ENCODE data around the gene DGKZ.

DGKZ gene

DNA sequence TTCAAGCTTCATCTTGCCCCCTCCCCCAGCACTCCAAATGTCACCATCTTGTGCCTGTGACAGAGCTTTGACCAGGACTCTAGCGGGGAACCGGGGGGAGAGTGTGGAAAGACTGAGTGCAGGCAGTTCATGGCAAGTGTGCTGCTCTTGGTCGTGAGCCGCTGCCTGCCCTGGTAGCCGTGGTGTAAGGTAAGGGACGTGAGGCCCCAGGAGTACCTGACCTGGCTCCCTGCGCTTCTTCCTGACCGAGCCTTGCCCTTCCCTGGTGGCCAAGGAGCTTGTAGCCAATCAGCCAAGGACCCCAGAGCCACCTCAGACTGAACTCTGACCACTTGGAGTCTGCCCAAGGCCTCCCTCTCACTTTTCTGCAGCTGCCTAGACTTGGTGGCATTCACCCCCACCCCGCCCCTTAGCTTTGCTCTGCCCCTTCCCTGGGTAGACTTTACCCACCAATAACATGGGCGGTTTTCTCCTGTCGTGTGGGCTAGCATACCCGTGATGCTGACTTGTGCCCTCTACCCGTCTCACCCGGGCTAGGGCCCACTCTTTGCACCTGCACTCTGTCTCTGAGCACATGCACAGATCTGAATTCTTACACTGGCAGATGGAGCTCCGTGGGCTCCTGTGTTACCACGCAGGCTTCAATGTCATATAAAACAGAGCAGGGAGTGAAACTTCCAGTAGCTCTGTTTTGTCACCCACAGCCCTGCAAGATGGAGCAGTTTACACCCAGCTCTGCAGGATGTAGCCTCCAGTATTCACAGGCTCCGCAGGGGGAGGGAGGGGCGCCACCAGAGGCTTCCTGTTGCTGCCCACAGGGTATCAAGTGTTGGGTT is 1.5 kb downstream of the DGKZ start:
- Histone ChIP-seq H2BK120ac (ENCODE audit: low read depth, low read length) (no peak overlapping the region), H3K4me2 (ENCODE audit: insufficient read depth, low read length, poor library complexity, severe bottlenecking) (no peak overlapping the region), H3K4ac (ENCODE audit: low read length) (no peak overlapping the region), H3K18ac (ENCODE audit: low read length) (no peak overlapping the region), H2AK5ac (ENCODE audit: low read depth, low read length) (no peak overlapping the region), H3K4me1 (ENCODE audit: control insufficient read depth in 2 of 2, insufficient read depth in 1 of 2, low read depth in 1 of 2, low read length in 2 of 2) (peaks cover 18 to 23% of the 10 kb centered on the region in 2 donors), H3K36me3 (replicated peaks in 1 of 2; ENCODE audit: control insufficient read depth in 2 of 2, insufficient read depth in 2 of 2, low read length in 2 of 2) (peaks cover 0 to 4% of the 10 kb centered on the region in 2 donors), H3K9me3 (replicated peaks in 1 of 2; ENCODE audit: control insufficient read depth in 2 of 2, insufficient read depth in 1 of 2, low read depth in 1 of 2, low read length in 2 of 2) (no peaks in the 10 kb centered on the region), H2BK15ac (ENCODE audit: low read length) (no peak overlapping the region), H3K79me1 (ENCODE audit: low read depth, low read length) (peaks cover 15% of the 10 kb centered on the region), H3K27me3 (ENCODE audit: control insufficient read depth in 3 of 3, insufficient read depth in 3 of 3, low read depth in 1 of 3, low read length in 3 of 3) (peaks cover 0 to 5% (median 0%) of the 10 kb centered on the region in 3 experiments), H4K8ac (ENCODE audit: low read depth, low read length) (no peak overlapping the region), H3K14ac (ENCODE audit: low read length) (no peak overlapping the region), H2AFZ (ENCODE audit: low read length) (no peak overlapping the region), H4K91ac (ENCODE audit: low read depth, low read length, poor library complexity) (no peak overlapping the region), H3K27ac (replicated peaks; ENCODE audit: low read length) (no peak overlapping the region), H3K23ac (ENCODE audit: low read depth, low read length, poor library complexity) (no peak overlapping the region), H3K4me3 (ENCODE audit: low read length in 2 of 2) (peak overlapping the region in 1 of 2 donors; percentile 75), H2BK12ac (ENCODE audit: low read length) (no peak overlapping the region), H2BK5ac (ENCODE audit: low read length) (no peak overlapping the region), H3K9ac (ENCODE audit: low read depth, low read length, poor library complexity) (no peak overlapping the region)
- WGBS, 2 donors (ENCODE audit: extremely low coverage in 2 of 2, insufficient read length in 2 of 2, insufficient replicate concordance in 1 of 2) = no CpG with 5 or more reads among the region's 18 CpGs
- DNase-seq (ENCODE audit: low spot score) = no peak

DNA sequence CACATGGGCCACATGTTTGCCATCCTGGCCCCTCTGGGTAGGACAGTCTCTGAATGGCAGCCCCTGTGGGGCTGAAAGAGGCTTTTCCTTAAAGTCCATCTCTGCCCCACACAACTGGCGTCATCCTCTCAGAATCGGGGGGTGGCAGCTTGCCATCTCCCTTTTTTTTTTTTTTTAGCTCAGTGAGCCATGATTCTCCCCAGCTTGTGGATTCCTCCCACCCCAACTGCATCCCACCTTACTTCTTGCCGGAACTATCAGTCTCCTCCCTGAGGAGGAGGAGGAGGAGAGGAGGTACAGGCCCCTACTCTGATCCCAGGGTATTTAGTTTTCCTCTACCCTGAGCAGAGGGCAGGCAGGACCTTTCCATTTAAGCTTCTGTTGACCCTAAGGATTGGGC is 3.4 kb downstream of the DGKZ start:
- Histone ChIP-seq H4K8ac (ENCODE audit: low read depth, low read length) (no peak overlapping the region), H2AK5ac (ENCODE audit: low read depth, low read length) (no peak overlapping the region), H3K4ac (ENCODE audit: low read length) (no peak overlapping the region), H2BK120ac (ENCODE audit: low read depth, low read length) (no peak overlapping the region), H3K18ac (ENCODE audit: low read length) (no peak overlapping the region), H3K14ac (ENCODE audit: low read length) (no peak overlapping the region), H3K23ac (ENCODE audit: low read depth, low read length, poor library complexity) (no peak overlapping the region), H3K4me3 (ENCODE audit: low read length in 2 of 2) (no peak overlapping the region), H3K9me3 (replicated peaks in 1 of 2; ENCODE audit: control insufficient read depth in 2 of 2, insufficient read depth in 1 of 2, low read depth in 1 of 2, low read length in 2 of 2) (no peaks in the 10 kb centered on the region), H3K4me2 (ENCODE audit: insufficient read depth, low read length, poor library complexity, severe bottlenecking) (no peak overlapping the region), H4K91ac (ENCODE audit: low read depth, low read length, poor library complexity) (no peak overlapping the region), H3K9ac (ENCODE audit: low read depth, low read length, poor library complexity) (no peak overlapping the region), H3K27ac (replicated peaks; ENCODE audit: low read length) (no peak overlapping the region), H3K36me3 (replicated peaks in 1 of 2; ENCODE audit: control insufficient read depth in 2 of 2, insufficient read depth in 2 of 2, low read length in 2 of 2) (peaks cover 0 to 8% of the 10 kb centered on the region in 2 donors), H2BK5ac (ENCODE audit: low read length) (no peak overlapping the region), H2BK12ac (ENCODE audit: low read length) (no peak overlapping the region), H3K4me1 (ENCODE audit: control insufficient read depth in 2 of 2, insufficient read depth in 1 of 2, low read depth in 1 of 2, low read length in 2 of 2) (peaks cover 14 to 23% of the 10 kb centered on the region in 2 donors), H3K79me1 (ENCODE audit: low read depth, low read length) (peaks cover 15% of the 10 kb centered on the region), H2AFZ (ENCODE audit: low read length) (no peak overlapping the region), H3K27me3 (ENCODE audit: control insufficient read depth in 3 of 3, insufficient read depth in 3 of 3, low read depth in 1 of 3, low read length in 3 of 3) (peaks cover 0 to 5% (median 0%) of the 10 kb centered on the region in 3 experiments), H2BK15ac (ENCODE audit: low read length) (no peak overlapping the region)
- WGBS, 2 donors (ENCODE audit: extremely low coverage in 2 of 2, insufficient read length in 2 of 2, insufficient replicate concordance in 1 of 2) = no CpG with 5 or more reads among the region's 3 CpGs
- no peak for DNase-seq (ENCODE audit: low spot score)

DNA sequence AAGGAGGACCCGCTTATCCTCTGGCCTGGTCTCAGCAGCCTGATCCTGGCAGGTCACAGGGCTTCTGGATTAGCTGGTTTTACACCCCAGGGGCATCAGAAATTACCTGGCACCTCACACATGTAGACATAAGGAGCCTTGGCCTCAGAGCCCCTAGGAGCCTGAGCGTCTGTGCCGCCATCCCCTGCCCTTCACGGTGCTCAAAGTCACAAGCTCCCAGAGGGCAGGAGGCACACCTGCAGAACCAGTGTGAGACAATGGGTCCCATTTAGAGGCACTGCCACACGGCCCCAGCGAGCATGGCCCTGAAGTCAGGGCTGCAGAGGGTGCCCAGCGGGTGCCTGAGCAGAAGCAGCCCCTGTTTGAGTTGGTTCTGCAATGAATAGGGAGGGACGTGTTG is 3.9 kb downstream of the DGKZ start:
- Histone ChIP-seq H4K91ac (ENCODE audit: low read depth, low read length, poor library complexity) (no peak overlapping the region), H3K27me3 (ENCODE audit: control insufficient read depth in 3 of 3, insufficient read depth in 3 of 3, low read depth in 1 of 3, low read length in 3 of 3) (peaks cover 0 to 5% (median 0%) of the 10 kb centered on the region in 3 experiments), H2AFZ (ENCODE audit: low read length) (no peak overlapping the region), H3K14ac (ENCODE audit: low read length) (no peak overlapping the region), H3K27ac (replicated peaks; ENCODE audit: low read length) (no peak overlapping the region), H2AK5ac (ENCODE audit: low read depth, low read length) (no peak overlapping the region), H3K9me3 (replicated peaks in 1 of 2; ENCODE audit: control insufficient read depth in 2 of 2, insufficient read depth in 1 of 2, low read depth in 1 of 2, low read length in 2 of 2) (no peaks in the 10 kb centered on the region), H3K36me3 (replicated peaks in 1 of 2; ENCODE audit: control insufficient read depth in 2 of 2, insufficient read depth in 2 of 2, low read length in 2 of 2) (peaks cover 0 to 8% of the 10 kb centered on the region in 2 donors), H3K23ac (ENCODE audit: low read depth, low read length, poor library complexity) (no peak overlapping the region), H3K4me1 (ENCODE audit: control insufficient read depth in 2 of 2, insufficient read depth in 1 of 2, low read depth in 1 of 2, low read length in 2 of 2) (peaks cover 14 to 24% of the 10 kb centered on the region in 2 donors), H2BK15ac (ENCODE audit: low read length) (no peak overlapping the region), H3K4me2 (ENCODE audit: insufficient read depth, low read length, poor library complexity, severe bottlenecking) (no peak overlapping the region), H3K4ac (ENCODE audit: low read length) (no peak overlapping the region), H3K4me3 (ENCODE audit: low read length in 2 of 2) (no peak overlapping the region), H3K9ac (ENCODE audit: low read depth, low read length, poor library complexity) (peak overlapping the region; percentile 76), H2BK120ac (ENCODE audit: low read depth, low read length) (no peak overlapping the region), H2BK5ac (ENCODE audit: low read length) (no peak overlapping the region), H3K18ac (ENCODE audit: low read length) (peak overlapping the region; percentile 52), H3K79me1 (ENCODE audit: low read depth, low read length) (peaks cover 15% of the 10 kb centered on the region), H4K8ac (ENCODE audit: low read depth, low read length) (no peak overlapping the region), H2BK12ac (ENCODE audit: low read length) (no peak overlapping the region)
- no peak for DNase-seq (ENCODE audit: low spot score)
- WGBS, 2 donors (ENCODE audit: extremely low coverage in 2 of 2, insufficient read length in 2 of 2, insufficient replicate concordance in 1 of 2) = no CpG with 5 or more reads among the region's 8 CpGs

DNA sequence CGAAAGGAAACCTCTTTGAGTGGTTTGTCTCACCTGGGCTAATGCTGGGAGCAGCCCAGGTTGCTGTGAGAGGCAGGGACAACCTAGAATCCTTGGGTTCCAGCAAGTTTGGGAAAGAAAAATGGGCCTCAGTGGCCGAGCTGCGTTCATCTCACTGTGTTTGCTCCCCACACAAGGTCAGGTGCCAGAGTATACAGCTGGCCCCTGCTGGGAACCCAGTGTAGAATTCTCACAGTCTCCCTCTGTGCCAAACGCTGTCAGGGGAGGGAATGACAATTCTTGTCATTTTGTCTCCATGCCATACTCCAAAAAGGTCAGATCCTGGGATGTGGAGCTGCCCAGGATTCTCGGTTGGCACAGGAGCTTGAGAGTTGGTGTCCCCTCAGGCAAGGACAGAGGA is 4.3 kb downstream of the DGKZ start:
- no peak overlapping the region for H4K8ac ChIP-seq (ENCODE audit: low read depth, low read length)
- H3K27ac ChIP-seq (replicated peaks; ENCODE audit: low read length) = no peak overlapping the region
- H2BK12ac ChIP-seq (ENCODE audit: low read length) = no peak overlapping the region
- H2BK5ac ChIP-seq (ENCODE audit: low read length) = no peak overlapping the region
- H3K9me3 ChIP-seq (replicated peaks in 1 of 2; ENCODE audit: control insufficient read depth in 2 of 2, insufficient read depth in 1 of 2, low read depth in 1 of 2, low read length in 2 of 2) = no peaks in the 10 kb centered on the region
- H3K4ac ChIP-seq (ENCODE audit: low read length) = no peak overlapping the region
- H3K18ac ChIP-seq (ENCODE audit: low read length) = no peak overlapping the region
- no CpG with 5 or more reads among the region's 5 CpGs for WGBS, 2 donors (ENCODE audit: extremely low coverage in 2 of 2, insufficient read length in 2 of 2, insufficient replicate concordance in 1 of 2)
- no peak overlapping the region for H2BK15ac ChIP-seq (ENCODE audit: low read length)
- no peak overlapping the region for H4K91ac ChIP-seq (ENCODE audit: low read depth, low read length, poor library complexity)
- H3K36me3 ChIP-seq (replicated peaks in 1 of 2; ENCODE audit: control insufficient read depth in 2 of 2, insufficient read depth in 2 of 2, low read length in 2 of 2) = peaks cover 0 to 12% of the 10 kb centered on the region in 2 donors
- no peak for DNase-seq (ENCODE audit: low spot score)
- peaks cover 17% of the 10 kb centered on the region for H3K79me1 ChIP-seq (ENCODE audit: low read depth, low read length)
- no peak overlapping the region for H3K9ac ChIP-seq (ENCODE audit: low read depth, low read length, poor library complexity)
- no peak overlapping the region for H3K14ac ChIP-seq (ENCODE audit: low read length)
- H2AFZ ChIP-seq (ENCODE audit: low read length) = no peak overlapping the region
- peak overlapping the region; percentile 93 for H2AK5ac ChIP-seq (ENCODE audit: low read depth, low read length)
- no peak overlapping the region for H3K4me2 ChIP-seq (ENCODE audit: insufficient read depth, low read length, poor library complexity, severe bottlenecking)
- H3K4me3 ChIP-seq (ENCODE audit: low read length in 2 of 2) = no peak overlapping the region
- H3K4me1 ChIP-seq (ENCODE audit: control insufficient read depth in 2 of 2, insufficient read depth in 1 of 2, low read depth in 1 of 2, low read length in 2 of 2) = peaks cover 12 to 27% of the 10 kb centered on the region in 2 donors
- H3K23ac ChIP-seq (ENCODE audit: low read depth, low read length, poor library complexity) = no peak overlapping the region
- H2BK120ac ChIP-seq (ENCODE audit: low read depth, low read length) = no peak overlapping the region
- peaks cover 0 to 4% (median 0%) of the 10 kb centered on the region in 3 experiments for H3K27me3 ChIP-seq (ENCODE audit: control insufficient read depth in 3 of 3, insufficient read depth in 3 of 3, low read depth in 1 of 3, low read length in 3 of 3)

All from neuronal stem cell (in vitro differentiated cells).